Fibroblast of skin of scalp (primary cell): ENCODE data around the gene FMN2.

Experiments used
- DNase-seq: peaks from one replicate; pipeline ENCODE4 v3.0.0-alpha.2; 2013

FMN2 gene

DNA sequence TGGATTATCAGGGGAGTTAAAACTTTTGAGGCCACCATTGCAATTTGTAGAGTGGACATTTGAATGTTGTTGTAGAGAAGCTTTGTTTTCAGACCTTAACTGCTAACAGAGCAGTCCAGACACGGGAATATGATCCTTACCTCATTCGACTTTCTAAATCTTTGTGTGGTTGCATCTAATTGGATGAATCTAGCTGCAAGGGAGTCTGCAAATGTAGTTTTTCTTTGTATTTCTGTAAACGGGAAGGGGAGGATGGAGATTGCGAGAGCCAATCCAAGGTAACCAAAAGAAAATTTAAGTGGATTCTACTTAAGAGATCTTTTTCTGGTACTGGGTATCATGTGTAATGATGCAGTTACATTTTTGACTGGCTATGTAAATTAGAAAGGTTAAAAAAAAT lies 110.2 kb downstream of the FMN2 start:
- no peak for DNase-seq

GRCh38 chr1:240207073-240207709 lies 115.5 kb downstream of the FMN2 start:
- DNase-seq: no peak

- DNase-seq: no peak
Observed at GRCh38 chr1:240210026-240210425, 118.3 kb downstream of the FMN2 start.

- DNase-seq: peak; percentile 52
Observed at GRCh38 chr1:240212556-240212955, 120.9 kb downstream of the FMN2 start.

DNA sequence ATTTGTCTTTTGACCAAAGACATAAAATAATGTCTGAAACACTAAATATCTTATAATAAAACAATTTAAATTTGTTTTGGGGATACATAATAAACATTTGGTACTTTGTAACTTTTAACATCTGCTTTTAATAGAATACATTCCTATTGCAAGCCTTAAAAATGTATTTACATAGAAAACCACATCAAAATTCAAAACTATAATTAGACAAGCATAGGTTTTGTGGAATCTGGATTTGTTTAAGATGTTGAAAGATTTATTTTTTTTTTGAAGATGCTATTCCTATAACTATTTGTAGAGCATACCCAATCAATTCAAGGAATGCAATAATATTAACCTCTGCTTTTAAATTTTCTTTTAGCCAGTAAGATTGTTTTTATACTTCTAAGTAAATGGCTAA lies 125.7 kb downstream of the FMN2 start:
- peak; percentile 62 for DNase-seq

DNA sequence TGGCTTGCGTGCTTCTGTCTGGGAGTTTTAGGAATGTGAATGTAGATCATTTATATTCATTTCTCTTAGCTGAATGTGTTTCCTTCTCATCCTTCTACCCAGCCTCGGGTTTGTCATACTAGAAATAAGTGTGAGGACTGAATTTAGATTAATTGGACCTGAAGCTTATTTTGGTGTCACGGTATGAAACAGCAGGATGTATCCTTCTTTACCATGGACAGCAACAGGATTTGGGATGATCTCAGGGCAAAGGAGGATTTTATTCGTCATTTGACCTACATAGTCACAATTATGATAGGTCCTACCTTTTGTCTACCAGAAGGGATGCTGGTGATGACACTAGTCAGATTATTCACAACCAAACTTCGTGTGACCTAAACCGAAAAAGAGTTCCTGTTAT lies 127.4 kb downstream of the FMN2 start:
- DNase-seq: no peak

DNA sequence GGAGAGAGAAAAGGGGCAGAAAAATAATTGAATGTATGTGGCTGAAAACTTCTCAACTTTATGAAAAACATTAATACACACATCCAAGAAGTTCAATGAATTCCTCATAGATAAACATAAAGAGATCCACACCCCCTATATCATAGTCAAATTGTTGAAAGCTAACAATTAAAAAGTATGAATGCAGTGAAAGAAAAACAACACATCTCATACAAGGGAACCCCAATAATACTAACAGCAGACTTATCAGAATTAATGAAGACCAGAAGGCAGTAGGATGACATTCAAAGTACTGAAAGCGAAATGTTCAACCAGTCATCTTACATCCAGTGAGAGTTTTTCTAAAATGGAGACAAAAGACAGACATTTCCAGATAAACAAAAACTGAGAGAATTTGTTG lies 134.4 kb downstream of the FMN2 start:
- no peak for DNase-seq

GRCh38 chr1:240230816-240231215 lies 139.1 kb downstream of the FMN2 start:
- no peak for DNase-seq

DNA sequence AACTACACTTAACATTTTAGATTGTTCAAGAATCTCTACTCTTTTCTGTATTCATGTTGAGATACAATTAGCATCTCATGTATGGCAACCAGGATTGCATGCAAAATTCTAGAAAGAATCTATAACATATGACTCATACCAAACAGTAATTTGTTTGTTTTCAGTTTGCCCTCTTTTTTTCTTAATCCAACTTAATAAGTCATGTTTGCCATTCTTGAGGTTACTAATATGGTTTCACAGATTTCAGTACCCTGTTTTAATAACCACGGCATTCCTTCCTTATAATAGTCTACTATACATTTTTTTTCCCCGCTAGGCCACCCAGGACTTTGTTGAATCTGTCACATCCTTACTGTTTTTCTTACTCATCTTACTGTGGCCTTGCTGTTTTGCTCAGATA lies 140.8 kb downstream of the FMN2 start:
- DNase-seq: peak; percentile 94

GRCh38 chr1:240234485-240235210 lies 143.0 kb downstream of the FMN2 start:
- DNase-seq: peak; percentile 94

GRCh38 chr1:240235521-240236288 lies 144.0 kb downstream of the FMN2 start:
- DNase-seq: peak; percentile 51

DNA sequence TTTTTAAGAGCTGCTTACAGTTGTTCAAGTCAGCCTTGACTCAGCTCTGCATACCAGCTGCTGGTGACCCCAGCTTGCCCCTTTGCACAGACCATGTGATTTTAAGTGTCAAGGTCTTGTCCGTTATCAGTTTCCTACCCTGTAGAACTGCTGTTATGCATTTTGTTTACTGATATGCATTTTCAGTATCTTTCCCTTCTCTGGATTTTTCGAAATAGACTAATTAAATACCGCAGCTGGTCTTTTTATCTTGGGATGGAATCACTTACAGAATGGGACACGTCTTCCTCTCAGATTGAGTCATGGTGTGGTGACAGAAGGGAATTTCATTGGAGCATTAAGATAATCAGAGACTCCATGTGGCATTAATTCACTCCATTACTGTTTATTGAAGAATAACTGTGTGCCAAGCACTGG lies 145.6 kb downstream of the FMN2 start:
- DNase-seq: peak; percentile 50

DNA sequence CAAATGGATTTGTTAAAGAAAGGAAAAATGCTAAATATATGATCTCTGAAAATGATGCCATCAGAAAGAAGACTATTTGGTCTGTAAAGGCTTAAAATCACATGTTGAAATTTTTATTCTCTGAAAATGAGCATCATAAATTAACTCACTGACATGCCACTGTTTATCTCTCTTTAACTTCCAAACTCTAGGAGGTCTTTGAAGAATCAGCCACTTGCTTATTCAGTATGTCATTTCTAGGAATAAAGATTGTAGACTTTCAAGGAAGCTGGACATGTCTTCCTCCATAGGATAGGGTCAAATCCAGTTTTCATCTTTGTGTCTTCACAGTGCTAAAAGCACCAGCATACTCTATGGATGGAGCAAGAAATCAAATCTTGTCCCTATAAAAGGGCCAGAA lies 147.6 kb downstream of the FMN2 start:
- no peak for DNase-seq

DNA sequence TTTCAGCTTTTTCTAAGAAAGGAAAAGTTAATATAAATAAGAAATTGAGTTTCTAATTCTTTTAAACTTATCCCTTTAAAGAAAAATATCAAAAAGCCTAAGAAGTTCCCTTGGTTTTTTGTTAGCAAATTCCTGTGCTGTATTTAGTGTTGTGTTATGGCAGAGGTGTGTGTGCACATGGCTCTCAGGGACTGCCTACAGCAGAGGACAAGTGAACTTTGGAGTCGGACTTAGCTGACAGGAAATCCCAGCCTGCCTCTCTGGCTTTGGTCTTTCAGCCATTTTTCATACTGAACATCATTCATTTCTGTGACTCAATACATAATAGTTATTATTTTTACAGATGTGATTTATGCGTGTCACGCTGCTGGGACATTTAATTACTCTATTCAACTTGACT lies 149.6 kb downstream of the FMN2 start:
- DNase-seq: no peak

DNA sequence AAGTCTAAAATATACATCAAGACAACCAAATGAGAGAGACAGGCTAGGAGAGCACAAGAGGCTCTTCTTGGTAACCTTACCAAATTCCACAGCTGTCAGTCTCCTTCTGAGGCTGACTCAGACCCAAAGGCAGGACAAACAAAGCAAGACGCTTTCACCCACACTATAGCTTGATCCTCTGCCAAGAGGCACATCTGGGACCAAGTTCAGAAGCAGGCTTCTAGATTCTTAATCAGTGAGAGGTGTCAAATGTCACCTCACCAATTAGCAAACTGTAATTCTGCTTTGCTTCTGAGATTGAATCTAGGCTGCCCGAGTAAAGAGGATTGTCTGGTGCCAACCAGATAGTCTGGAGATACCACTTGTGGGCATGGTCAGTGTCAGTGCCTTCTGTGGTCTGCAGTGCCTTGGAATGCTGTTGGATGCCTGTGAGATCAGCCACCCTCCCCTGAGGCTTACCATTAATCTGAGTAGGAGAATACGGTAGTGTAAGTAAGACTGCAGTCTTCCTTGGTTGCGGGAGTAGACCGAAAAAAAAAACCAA lies 151.0 kb downstream of the FMN2 start:
- DNase-seq: peak; percentile 91

- peak; percentile 91 for DNase-seq
Observed at GRCh38 chr1:240244968-240245628, 153.4 kb downstream of the FMN2 start.

DNA sequence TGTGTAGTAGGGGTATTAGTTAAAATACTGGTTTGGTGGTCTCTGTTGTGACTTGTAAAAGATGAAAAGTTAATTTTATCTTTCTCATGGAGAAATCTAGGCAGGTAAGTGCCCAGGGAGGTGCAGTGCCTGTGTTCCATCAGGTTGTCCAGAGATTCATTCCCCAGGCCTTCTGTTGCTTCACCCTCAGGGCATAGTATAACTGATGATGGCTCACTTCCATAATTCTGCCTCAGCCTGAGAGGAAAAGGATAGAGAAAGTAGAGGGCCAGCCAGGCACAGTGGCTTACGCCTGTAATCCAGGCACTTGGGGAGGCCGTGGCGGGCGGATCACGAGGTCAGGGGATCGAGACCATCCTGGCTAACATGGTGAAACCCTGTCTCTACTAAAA lies 153.9 kb downstream of the FMN2 start:
- peak; percentile 24 for DNase-seq

DNA sequence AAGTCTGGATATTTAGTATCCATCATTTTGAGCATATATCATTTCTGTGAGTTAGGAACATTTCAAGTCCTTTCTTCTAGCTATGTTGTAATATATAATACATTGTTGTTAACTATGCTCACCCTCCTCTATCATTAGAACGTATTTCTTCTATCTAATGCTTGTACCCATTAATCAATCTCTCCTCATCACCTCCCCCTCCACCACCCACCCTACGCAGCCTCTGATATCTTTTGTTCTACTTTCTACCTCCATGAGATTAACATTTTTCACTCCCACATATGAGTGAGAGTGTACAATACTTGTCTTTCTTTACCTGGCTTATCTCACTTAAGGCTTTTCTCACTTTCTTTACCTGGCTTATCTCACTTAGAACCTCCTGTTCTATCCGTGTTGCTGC lies 156.2 kb downstream of the FMN2 start:
- no peak for DNase-seq

DNA sequence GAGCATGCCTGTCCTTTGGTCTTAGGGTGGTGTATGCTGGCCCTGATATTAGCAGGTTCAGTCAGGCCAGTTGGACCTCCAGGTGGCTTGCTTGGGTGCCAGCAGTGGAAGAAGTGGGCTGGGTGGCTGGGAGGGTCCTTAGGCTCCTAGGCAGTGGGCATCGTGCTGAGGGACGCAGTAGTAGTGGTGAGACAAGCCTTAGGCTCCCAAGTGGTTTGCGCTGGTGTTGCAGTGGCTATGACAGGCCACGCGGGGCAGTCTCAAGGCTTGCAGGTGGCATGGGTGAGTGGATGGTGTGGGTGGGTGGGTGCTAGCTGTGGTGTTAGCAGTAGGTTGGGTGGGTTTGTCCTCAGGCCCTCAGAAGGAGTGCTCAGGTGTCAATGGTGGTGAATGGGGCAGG lies 162.3 kb downstream of the FMN2 start:
- no peak for DNase-seq

GRCh38 chr1:240254778-240255291 lies 163.2 kb downstream of the FMN2 start:
- DNase-seq: no peak

GRCh38 chr1:240255922-240256321 lies 164.2 kb downstream of the FMN2 start:
- no peak for DNase-seq

DNA sequence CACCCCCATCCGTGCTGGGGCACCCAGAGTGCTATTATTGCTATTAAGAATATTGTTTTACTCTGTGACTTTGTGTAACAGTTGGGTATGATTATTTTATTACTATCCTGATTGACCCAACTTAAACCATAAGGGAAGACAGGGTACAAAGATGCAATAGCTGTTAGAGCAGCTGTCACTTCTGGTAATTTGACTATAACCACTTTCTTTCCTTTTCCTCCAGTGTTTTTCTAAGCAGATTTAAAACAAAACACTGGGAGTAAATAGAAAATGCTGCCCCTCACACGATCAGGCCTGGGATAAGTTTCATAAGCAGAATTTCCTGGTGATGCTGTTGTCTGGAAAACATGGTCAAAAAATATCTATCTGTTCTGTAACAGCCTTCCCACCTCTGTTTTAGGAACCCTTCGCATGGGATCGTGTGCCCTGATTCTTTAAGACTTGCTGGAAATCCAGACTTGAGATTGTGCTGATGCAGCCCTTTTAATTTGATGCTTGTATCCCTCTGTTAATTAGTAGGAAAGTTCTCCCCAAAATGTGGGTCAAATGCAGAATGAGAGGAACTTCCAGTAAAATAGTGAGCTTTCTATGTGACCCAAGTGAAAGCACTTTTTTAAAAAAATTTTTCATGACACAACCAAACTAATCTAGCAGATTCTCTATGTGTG lies 165.3 kb downstream of the FMN2 start:
- no peak for DNase-seq
